Mesodermal cell (in vitro differentiated cells): ENCODE data around the gene HTRA1.

Experiments used
- H3K27ac ChIP-seq: 2 replicates; pipeline ENCODE4 v1.7.0; 2013; ENCODE audit warnings: mild to moderate bottlenecking, low read depth, low read length, moderate library complexity; ENCODE audit not compliant: severe bottlenecking
- H3K36me3 ChIP-seq: 2 replicates; pipeline ENCODE4 v1.7.1; 2013; ENCODE audit warnings: mild to moderate bottlenecking, low read length, moderate library complexity; ENCODE audit not compliant: control insufficient read depth, insufficient read depth
- H3K4me1 ChIP-seq: one replicate; pipeline ENCODE4 v1.7.1; 2013; ENCODE audit warnings: mild to moderate bottlenecking, low read length; ENCODE audit not compliant: insufficient read depth, control insufficient read depth, poor library complexity, severe bottlenecking
- H3K4me3 ChIP-seq: 2 replicates; pipeline ENCODE4 v1.7.0; 2013; ENCODE audit warnings: low read length, control low read depth, mild to moderate bottlenecking; ENCODE audit not compliant: insufficient read depth, poor library complexity, severe bottlenecking; ENCODE audit errors: extremely low read depth
- H3K9me3 ChIP-seq: 2 replicates; pipeline ENCODE4 v1.7.1; 2013; ENCODE audit warnings: mild to moderate bottlenecking, low read length, moderate library complexity; ENCODE audit not compliant: control insufficient read depth
- whole genome bisulfite sequencing, 2 experiments: methylation state at CpG; one replicate each; pipeline ENCODE4 v1.1.5; 2013; ENCODE audit warnings: missing lambda C conversion rate in 2 of 2; ENCODE audit not compliant: insufficient coverage in 2 of 2; 5-methylcytosine and 5-hydroxymethylcytosine counted together

The HTRA1 gene

DNA sequence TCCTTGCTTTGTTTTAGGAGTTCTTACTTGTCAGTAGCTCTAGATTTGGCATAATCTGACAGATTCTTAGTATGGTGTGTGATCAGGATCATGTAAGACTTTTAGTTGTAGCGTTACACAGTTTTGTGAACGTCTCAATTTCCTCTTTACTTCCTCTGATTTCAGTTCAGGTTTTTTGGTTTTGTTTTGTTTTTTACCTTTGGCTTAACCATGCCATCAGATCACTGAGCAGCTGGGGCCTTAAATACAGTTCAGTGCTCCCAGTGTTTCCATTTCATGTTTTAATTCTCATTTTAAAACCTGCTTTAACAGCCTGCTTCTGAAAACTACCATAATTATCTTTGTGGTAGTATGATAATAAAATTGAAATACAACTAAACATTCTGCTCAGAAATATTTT lies 34.1 kb upstream of the HTRA1 start:
- Histone ChIP-seq H3K36me3 (peaks cover 17% of the 10 kb centered on the region), H3K4me3 (no peak overlapping the region), H3K9me3 (no peaks in the 10 kb centered on the region), H3K4me1 (no peaks in the 10 kb centered on the region), H3K27ac (no peak overlapping the region)
- WGBS, 2 experiments: no CpG with 5 or more reads among the region's 2 CpGs

DNA sequence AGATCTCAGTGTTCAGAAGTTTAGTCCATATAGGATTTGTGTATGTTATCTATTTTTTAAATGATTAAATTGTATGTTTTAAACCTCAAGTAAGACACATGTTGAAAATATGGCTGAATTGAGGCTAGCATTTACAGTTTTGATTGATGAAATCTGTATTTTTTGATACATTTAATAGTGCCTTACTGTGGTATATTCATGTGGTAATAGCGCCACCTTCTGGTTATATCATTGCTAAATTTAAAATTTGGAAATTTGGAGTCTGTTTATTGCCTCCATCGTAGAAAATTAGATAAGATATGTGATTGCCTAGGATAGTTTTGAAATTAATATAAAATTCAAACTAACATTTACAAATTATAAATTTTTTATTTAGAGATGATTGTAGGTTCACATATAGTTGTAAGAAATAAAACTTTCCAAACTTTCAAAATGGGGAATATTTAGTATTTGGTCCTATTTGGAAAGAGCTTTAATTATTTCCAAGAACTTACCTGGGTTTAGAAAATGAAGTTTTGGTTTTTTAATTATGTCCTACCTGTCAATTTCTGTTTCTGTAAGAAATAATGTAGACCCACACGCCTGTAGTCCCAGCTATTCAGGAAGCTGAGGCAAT lies 26.0 kb upstream of the HTRA1 start:
- Histone ChIP-seq H3K4me3 (no peak overlapping the region), H3K4me1 (no peaks in the 10 kb centered on the region), H3K9me3 (no peaks in the 10 kb centered on the region), H3K36me3 (peaks cover 4% of the 10 kb centered on the region), H3K27ac (no peak overlapping the region)
- WGBS, 2 experiments: 0% methylated on average over 1 of the region's 3 CpGs; no CpG with 5 or more reads in 1 of the 2 experiments

DNA sequence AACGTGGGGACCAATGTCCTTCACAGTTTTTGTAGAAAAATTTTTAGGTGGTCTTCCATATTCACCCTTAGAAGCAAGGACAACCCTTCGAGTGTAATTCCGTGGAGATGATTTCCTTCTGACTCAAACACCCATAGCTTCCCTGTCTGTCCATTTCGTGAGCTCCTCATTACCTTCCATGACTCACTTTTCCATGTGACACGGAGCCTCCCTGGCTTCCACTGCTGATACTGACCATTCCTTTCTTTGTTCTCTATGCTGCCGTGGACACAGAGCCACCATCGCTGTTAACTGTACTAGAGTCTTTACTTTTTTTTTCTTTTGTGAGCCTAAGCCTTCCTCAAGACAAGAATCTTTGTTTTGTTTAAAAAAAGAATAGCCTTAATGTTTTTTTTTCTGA lies 19.4 kb upstream of the HTRA1 start:
- H3K4me1 ChIP-seq: no peaks in the 10 kb centered on the region
- WGBS, 2 experiments: 82 to 87% methylated on average over 4 to 6 of the region's 7 CpGs
- H3K9me3 ChIP-seq: peaks cover 7% of the 10 kb centered on the region
- peaks cover 4% of the 10 kb centered on the region for H3K36me3 ChIP-seq
- H3K4me3 ChIP-seq: no peak overlapping the region
- peak overlapping the region; percentile 58 for H3K27ac ChIP-seq

DNA sequence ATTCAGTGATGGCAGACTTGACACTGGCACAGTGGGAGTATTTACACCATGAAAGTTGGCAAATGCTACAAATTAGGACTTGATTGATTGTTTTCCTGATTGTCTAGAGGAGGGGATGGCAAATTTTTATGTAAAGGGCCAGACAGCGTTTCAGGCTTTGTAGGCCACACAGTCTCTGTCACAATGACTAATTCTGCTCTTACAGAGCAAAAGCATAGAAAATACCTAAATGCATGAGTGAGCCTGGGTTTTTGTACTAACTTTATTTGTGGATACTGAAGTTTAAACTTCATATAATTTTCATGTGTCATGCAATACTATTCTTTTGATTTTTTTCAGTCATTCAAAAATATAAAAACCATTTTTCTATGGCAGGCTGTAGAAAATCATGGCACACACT lies 15.9 kb upstream of the HTRA1 start:
- H3K9me3 ChIP-seq: peaks cover 8% of the 10 kb centered on the region
- no peak overlapping the region for H3K4me3 ChIP-seq
- H3K4me1 ChIP-seq: peaks cover 8% of the 10 kb centered on the region
- WGBS, 2 experiments: no CpG with 5 or more reads among the region's 1 CpG
- no peak overlapping the region for H3K27ac ChIP-seq
- H3K36me3 ChIP-seq: no peaks in the 10 kb centered on the region

DNA sequence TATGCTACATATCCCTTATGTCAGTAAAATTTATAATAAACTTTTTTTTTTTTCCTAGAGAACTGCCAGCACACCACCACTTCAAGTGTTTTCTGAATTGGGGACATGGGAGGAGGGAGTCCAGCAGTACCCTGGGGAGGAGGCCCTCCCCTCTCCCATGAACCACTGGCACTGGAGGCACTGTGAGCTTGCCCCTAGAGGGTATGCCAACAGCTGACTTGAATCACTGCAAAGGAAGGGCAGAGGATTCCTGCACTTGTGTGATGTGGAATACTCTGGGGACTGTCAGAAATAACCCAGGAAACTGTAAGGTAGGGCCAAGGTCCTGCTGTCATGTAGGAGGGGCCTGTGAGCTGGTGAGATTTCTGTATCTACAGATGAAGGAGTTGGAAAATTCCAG lies 15.4 kb upstream of the HTRA1 start:
- peaks cover 8% of the 10 kb centered on the region for H3K9me3 ChIP-seq
- no peaks in the 10 kb centered on the region for H3K36me3 ChIP-seq
- no peak overlapping the region for H3K27ac ChIP-seq
- H3K4me3 ChIP-seq: no peak overlapping the region
- peaks cover 12% of the 10 kb centered on the region for H3K4me1 ChIP-seq

DNA sequence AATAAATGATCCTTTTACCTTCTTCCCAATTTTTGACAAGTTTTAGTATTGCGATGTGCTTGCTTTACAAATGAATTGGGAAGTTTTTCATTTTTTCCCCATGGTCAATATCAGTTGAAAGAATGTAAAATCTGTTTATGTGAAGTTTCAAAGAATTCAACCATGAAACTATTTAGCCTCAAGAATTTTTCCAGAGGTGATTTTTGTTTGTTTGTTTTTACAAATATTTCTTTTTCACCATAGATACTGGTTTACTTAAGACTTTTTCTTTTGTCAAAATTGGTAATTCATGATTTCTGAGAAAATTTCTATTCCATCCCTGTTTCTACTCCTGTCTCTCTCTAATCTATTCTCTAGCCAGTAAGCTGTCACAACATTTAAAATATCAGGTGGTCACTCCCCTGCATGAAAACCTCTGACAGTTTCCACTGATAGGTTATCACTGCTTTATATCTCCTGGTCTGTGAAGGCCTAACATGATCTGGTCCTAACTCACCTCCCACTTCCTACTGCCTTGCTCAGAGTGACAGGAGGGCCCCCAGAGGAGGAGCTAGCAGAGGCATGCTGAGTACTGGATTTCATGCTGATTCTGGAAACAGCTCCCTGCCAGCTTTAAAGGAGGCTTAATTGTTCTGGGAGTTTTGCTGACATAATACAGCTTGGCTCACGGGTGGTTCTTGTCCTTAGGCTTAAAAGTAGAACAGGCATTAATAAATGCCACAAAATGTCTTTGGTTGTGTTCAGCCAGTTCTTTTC lies 14.5 kb upstream of the HTRA1 start:
- Histone ChIP-seq H3K27ac (no peak overlapping the region), H3K9me3 (peaks cover 8% of the 10 kb centered on the region), H3K4me1 (peaks cover 13% of the 10 kb centered on the region), H3K4me3 (no peak overlapping the region), H3K36me3 (no peaks in the 10 kb centered on the region)
- no CpG with 5 or more reads among the region's 2 CpGs for WGBS, 2 experiments

DNA sequence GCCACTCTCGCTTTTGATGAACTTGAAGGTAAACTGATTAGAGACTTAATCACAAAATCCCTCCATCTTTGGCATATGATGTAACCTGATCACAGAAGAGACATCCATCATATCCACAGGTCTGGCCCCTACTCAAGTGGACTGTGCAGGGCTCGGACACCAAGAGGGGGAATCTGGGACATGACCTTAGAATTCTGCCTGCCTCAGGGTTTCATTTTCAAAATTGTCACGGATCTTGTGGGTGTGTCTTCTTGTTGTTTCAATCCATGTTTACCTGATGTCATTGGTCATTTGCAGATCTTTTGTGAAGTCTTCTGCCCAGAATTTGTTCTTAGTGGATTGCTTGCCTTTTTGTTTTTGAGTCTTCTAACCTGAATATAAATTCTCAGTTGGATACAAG lies 12.8 kb upstream of the HTRA1 start:
- WGBS, 2 experiments: 85 to 89% methylated on average over 2 to 3 of the region's 3 CpGs
- Histone ChIP-seq H3K27ac (no peak overlapping the region), H3K9me3 (peaks cover 8% of the 10 kb centered on the region), H3K4me1 (peaks cover 13% of the 10 kb centered on the region), H3K4me3 (no peak overlapping the region), H3K36me3 (no peaks in the 10 kb centered on the region)

DNA sequence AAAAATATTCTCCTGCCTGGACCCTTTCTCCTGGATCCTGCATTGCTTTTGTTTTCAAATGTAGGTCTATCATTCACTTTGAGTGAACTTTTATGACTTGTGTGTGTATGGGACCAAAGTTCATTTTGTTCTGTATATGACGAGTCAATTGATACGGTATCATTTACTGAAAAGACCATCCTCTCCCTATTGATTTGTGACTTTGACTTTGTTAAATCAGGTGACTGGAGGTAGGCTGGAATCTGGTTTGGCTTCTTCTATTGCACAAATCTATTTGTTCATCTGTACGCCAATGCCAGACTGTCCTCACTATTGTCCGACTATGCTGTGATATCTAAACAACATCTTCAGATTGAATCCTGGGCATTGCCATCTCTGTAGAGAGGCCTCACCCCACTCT lies 12.2 kb upstream of the HTRA1 start:
- H3K9me3 ChIP-seq: peaks cover 8% of the 10 kb centered on the region
- peaks cover 13% of the 10 kb centered on the region for H3K4me1 ChIP-seq
- no peak overlapping the region for H3K4me3 ChIP-seq
- no peak overlapping the region for H3K27ac ChIP-seq
- H3K36me3 ChIP-seq: no peaks in the 10 kb centered on the region
- 94 to 100% methylated on average over 2 of the region's 4 CpGs for WGBS, 2 experiments

DNA sequence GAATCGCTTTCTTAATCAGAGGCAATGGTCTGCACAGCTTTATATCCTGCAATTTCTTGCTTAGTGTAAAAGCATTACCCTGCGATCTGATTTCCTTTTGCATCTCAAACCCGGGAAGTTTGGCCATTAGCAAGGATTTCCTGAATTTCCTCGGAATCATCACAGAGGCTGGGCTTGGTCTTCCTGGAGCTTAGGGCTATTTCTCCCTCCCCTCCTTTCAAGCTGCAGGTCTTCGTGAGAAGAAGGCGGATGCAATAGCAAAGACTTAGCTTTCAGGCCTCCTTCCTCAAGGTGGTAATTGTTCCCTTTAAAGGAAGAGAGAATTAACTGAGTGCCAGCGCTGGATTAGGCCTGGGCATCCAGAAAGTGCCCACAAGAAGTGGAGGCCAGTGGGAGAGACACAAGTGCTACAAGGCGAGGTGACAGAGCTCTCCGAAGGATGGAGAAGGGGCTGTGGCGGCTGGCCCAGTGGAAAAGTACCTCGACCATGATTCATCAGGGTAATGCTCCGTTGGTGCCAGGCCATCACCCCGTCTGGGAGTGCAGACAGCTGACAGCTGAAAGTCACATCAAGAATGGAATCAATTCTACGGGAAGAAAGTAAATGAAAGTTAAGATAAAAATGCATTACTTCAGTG lies 10.9 kb upstream of the HTRA1 start:
- Histone ChIP-seq H3K4me3 (no peak overlapping the region), H3K9me3 (peaks cover 8% of the 10 kb centered on the region), H3K36me3 (no peaks in the 10 kb centered on the region), H3K27ac (no peak overlapping the region), H3K4me1 (peaks cover 13% of the 10 kb centered on the region)
- 87 to 96% methylated on average over 10 to 11 of the region's 14 CpGs for WGBS, 2 experiments

DNA sequence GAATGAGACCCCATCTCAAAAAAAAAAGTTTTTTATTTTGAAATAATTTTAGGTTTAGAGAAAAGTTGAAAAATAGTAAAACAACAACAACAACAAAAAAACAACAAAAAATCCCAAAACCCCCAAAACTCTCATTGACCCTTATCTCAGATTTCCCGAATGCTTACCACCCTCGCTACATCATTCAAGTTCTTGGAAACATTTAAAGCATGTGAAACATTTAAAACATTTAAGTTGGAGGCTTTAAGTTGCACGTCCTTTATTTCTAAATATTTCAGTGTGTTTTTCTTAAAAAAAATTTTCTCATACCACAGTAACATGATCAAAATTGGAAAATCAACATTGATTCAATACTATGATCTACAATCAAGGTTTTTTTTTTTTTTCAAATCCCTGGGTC lies 7.3 kb upstream of the HTRA1 start:
- whole genome bisulfite sequencing, 2 experiments: no CpG with 5 or more reads among the region's 3 CpGs
- Histone ChIP-seq H3K4me1 (peaks cover 13% of the 10 kb centered on the region), H3K27ac (no peak overlapping the region), H3K9me3 (no peaks in the 10 kb centered on the region), H3K36me3 (no peaks in the 10 kb centered on the region), H3K4me3 (no peak overlapping the region)

DNA sequence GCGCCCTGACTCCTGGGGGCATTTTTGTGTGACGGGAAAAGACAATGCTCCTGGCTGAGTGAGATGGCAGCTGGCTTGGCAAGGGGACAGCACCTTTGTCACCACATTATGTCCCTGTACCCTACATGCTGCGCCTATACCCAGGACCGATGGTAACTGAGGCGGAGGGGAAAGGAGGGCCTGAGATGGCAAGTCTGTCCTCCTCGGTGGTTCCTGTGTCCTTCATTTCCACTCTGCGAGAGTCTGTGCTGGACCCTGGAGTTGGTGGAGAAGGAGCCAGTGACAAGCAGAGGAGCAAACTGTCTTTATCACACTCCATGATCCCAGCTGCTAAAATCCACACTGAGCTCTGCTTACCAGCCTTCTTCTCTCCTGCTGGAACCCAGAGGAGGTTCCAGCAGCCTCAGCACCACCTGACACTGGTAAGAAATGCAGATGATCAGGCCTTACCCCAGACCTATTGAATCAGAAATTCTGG lies 6.7 kb upstream of the HTRA1 start, which contains the start of gene ARMS2:
TSS of gene ARMS2 (plus strand) at position 51 of the 478 bp plus-strand sequence. CDS start at position 126, 75 bp downstream.
- Histone ChIP-seq H3K36me3 (no peaks in the 10 kb centered on the region), H3K4me1 (peaks cover 13% of the 10 kb centered on the region), H3K4me3 (no peak within 1 kb of the TSS), H3K27ac (no peak within 1 kb of the TSS), H3K9me3 (no peaks in the 10 kb centered on the region)
- WGBS, 2 experiments: 70 to 81% methylated on average over 2 to 6 of the region's 7 CpGs
